Osteoblast (primary cell): Measurements from ENCODE around the gene APLP1. TPM values are rescaled to one million over a fixed set of nuclear protein-coding genes. Genes with fewer than 3 reads are reported as not detected.
A peak's percentile ranks its signal among the peaks of the same experiment; 100 is the strongest.
"Not testable (repeated sequence)": the region's sequence is repeated elsewhere in the genome, so short reads cannot be mapped to it uniquely, and the experiment has no call there.

ENCODE experiments used
- DNase-seq: peaks from one replicate; pipeline ENCODE4 v3.0.0; 2011; ENCODE audit warnings: low spot score, mixed read lengths; ENCODE audit not compliant: insufficient read length; ENCODE audit errors: missing footprints
- H2AFZ ChIP-seq: 2 replicates; pipeline ENCODE4 v1.6.0; 2011; ENCODE audit warnings: mild to moderate bottlenecking, low read length
- H3K27ac ChIP-seq: 2 replicates; pipeline ENCODE4 v1.5.1; 2011; ENCODE audit warnings: mild to moderate bottlenecking, low read depth, low read length, moderate library complexity
- H3K27me3 ChIP-seq: 2 replicates; pipeline ENCODE4 v1.6.0; 2012; ENCODE audit warnings: mild to moderate bottlenecking, control low read depth, inconsistent platforms, low read length, moderate library complexity; ENCODE audit not compliant: insufficient read depth
- H3K36me3 ChIP-seq: 2 replicates; pipeline ENCODE4 v1.5.1; 2011; ENCODE audit warnings: mild to moderate bottlenecking, low read length, control low read depth, moderate library complexity; ENCODE audit not compliant: insufficient read depth
- H3K4me1 ChIP-seq: 2 replicates; pipeline ENCODE4 v1.5.1; 2011; ENCODE audit warnings: mild to moderate bottlenecking, low read length, control low read depth, moderate library complexity; ENCODE audit not compliant: insufficient read depth
- H3K4me2 ChIP-seq: 2 replicates; pipeline ENCODE4 v1.6.0; 2011; ENCODE audit warnings: mild to moderate bottlenecking, low read length; ENCODE audit not compliant: insufficient read depth
- H3K4me3 ChIP-seq: fragments of 200-600 bp; sonication (generic); 3 replicates; pipeline ENCODE4 v1.5.1; 2012; ENCODE audit warnings: mild to moderate bottlenecking, low read length, inconsistent platforms; ENCODE audit not compliant: insufficient read depth
- H3K79me2 ChIP-seq: 2 replicates; pipeline ENCODE4 v1.6.0; 2012; ENCODE audit warnings: mild to moderate bottlenecking, low read length, control low read depth, inconsistent platforms; ENCODE audit not compliant: insufficient read depth
- H3K9me3 ChIP-seq: 2 replicates; pipeline ENCODE4 v1.5.1; 2011; ENCODE audit warnings: low read depth, low read length, control low read depth
- H4K20me1 ChIP-seq: 2 replicates; pipeline ENCODE4 v1.6.0; 2012; ENCODE audit warnings: mild to moderate bottlenecking, low read length, control low read depth; ENCODE audit not compliant: insufficient read depth
- CTCF ChIP-seq: IDR thresholded peaks from 2 replicates; pipeline ENCODE4 v1.5.1; 2011; ENCODE audit warnings: mild to moderate bottlenecking, low read depth, low read length, moderate library complexity; ENCODE audit errors: extremely low read depth
- total RNA-seq: library from RNA; depleted of rRNA; stranded (reverse); fragments of >200 nt; gene quantifications from 2 replicates; pipeline ENCODE4 v1.2.3, GENCODE V29; 2012

Gene APLP1
- total RNA-seq, 1 donor, result 3.6 TPM

- H4K20me1 ChIP-seq, result no peaks in the 10 kb centered on the region
- H3K4me2 ChIP-seq, result no peak overlapping the region
- no peak overlapping the region for H3K27ac ChIP-seq
- no peak for TF ChIP-seq CTCF
- H3K4me1 ChIP-seq, result no peaks in the 10 kb centered on the region
- no peaks in the 10 kb centered on the region for H3K79me2 ChIP-seq
- DNase-seq, result no peak
- no peaks in the 10 kb centered on the region for H3K36me3 ChIP-seq
- H3K4me3 ChIP-seq, result no peak overlapping the region
- no peaks in the 10 kb centered on the region for H3K27me3 ChIP-seq
- H2AFZ ChIP-seq, result no peak overlapping the region
- no peaks in the 10 kb centered on the region for H3K9me3 ChIP-seq
These were observed 37.4 kb upstream of the APLP1 start for GRCh38 chr19:35830986-35831385.

- H3K36me3 ChIP-seq, result no peaks in the 10 kb centered on the region
- no peak overlapping the region for H2AFZ ChIP-seq
- no peaks in the 10 kb centered on the region for H3K27me3 ChIP-seq
- no peak overlapping the region for H3K27ac ChIP-seq
- H3K4me3 ChIP-seq, result no peak overlapping the region
- H3K4me1 ChIP-seq, result no peaks in the 10 kb centered on the region
- TF ChIP-seq CTCF, result no peak
- peak; percentile 54 for DNase-seq
- H3K4me2 ChIP-seq, result no peak overlapping the region
- no peaks in the 10 kb centered on the region for H3K79me2 ChIP-seq
- no peaks in the 10 kb centered on the region for H3K9me3 ChIP-seq
- H4K20me1 ChIP-seq, result no peaks in the 10 kb centered on the region
These were observed 36.3 kb upstream of the APLP1 start for GRCh38 chr19:35832054-35832453.

- DNase-seq, result no peak
- Histone ChIP-seq H3K9me3 (peaks cover under 1% of the 10 kb centered on the region), H3K79me2 (no peaks in the 10 kb centered on the region), H3K4me1 (no peaks in the 10 kb centered on the region), H3K27ac (no peak overlapping the region), H3K36me3 (no peaks in the 10 kb centered on the region), H3K4me3 (no peak overlapping the region), H4K20me1 (no peaks in the 10 kb centered on the region), H2AFZ (no peak overlapping the region), H3K27me3 (no peaks in the 10 kb centered on the region), H3K4me2 (no peak overlapping the region)
- TF ChIP-seq CTCF, result no peak
These were observed 34.4 kb upstream of the APLP1 start for GRCh38 chr19:35833972-35834371.

- not testable (repeated sequence) for H2AFZ ChIP-seq, DNase-seq, H3K79me2 ChIP-seq, H4K20me1 ChIP-seq, H3K4me3 ChIP-seq, H3K4me2 ChIP-seq, H3K9me3 ChIP-seq, H3K27ac ChIP-seq, H3K27me3 ChIP-seq, H3K36me3 ChIP-seq, H3K4me1 ChIP-seq
These were observed 32.3 kb upstream of the APLP1 start for GRCh38 chr19:35836096-35836495.
